Loucy (cell line): ENCODE measurements around the gene YTHDF1.
"Not testable (repeated sequence)": the region's sequence is repeated elsewhere in the genome, so short reads cannot be mapped to it uniquely, and the experiment has no call there.

ENCODE experiments used
- H2AFZ ChIP-seq: fragments of 200-600 bp; sonication (generic); 2 replicates; pipeline ENCODE4 v1.6.0; 2016; ENCODE audit warnings: antibody characterized with exemption, mild to moderate bottlenecking, low read length, moderate library complexity
- H3F3A ChIP-seq: fragments of 200-600 bp; 2 replicates; pipeline ENCODE4 v1.6.0; 2016; ENCODE audit warnings: antibody characterized with exemption, low read depth, mild to moderate bottlenecking
- H3K27me3 ChIP-seq: fragments of 200-600 bp; sonication (generic); 2 replicates; pipeline ENCODE4 v1.6.1; 2014; ENCODE audit warnings: low read length, mild to moderate bottlenecking; ENCODE audit not compliant: insufficient read depth, poor library complexity, severe bottlenecking
- H3K36me3 ChIP-seq: fragments of 200-600 bp; sonication (generic); 2 replicates; pipeline ENCODE4 v1.6.1; 2016; ENCODE audit warnings: low read length; ENCODE audit not compliant: insufficient read depth
- H3K4me1 ChIP-seq: fragments of 200-600 bp; sonication (generic); 2 replicates; pipeline ENCODE4 v1.5.1; 2014; ENCODE audit warnings: low read length, mild to moderate bottlenecking; ENCODE audit not compliant: insufficient read depth, poor library complexity, severe bottlenecking
- H3K4me2 ChIP-seq: fragments of 200-600 bp; sonication (generic); 2 replicates; pipeline ENCODE4 v1.6.0; 2014; ENCODE audit warnings: antibody characterized with exemption, low read length, low read depth, mild to moderate bottlenecking; ENCODE audit not compliant: poor library complexity, severe bottlenecking
- H3K4me3 ChIP-seq: fragments of 200-600 bp; sonication (generic); 2 replicates; pipeline ENCODE4 v1.5.1; 2014; ENCODE audit warnings: low read length, mild to moderate bottlenecking, mixed read lengths; ENCODE audit not compliant: poor library complexity, severe bottlenecking
- H3K79me2 ChIP-seq: fragments of 200-600 bp; sonication (generic); 2 replicates; pipeline ENCODE4 v1.6.1; 2014; ENCODE audit warnings: low read length; ENCODE audit not compliant: insufficient read depth
- H3K9ac ChIP-seq: fragments of 200-600 bp; sonication (generic); 2 replicates; pipeline ENCODE4 v1.6.0; 2014; ENCODE audit warnings: mild to moderate bottlenecking, low read depth, low read length, moderate library complexity; ENCODE audit not compliant: poor library complexity, severe bottlenecking
- H3K9me2 ChIP-seq: fragments of 200-600 bp; sonication (generic); replicated peaks from 2 replicates; pipeline ENCODE4 v1.6.1; 2016; ENCODE audit warnings: low read depth, low read length, mixed read lengths
- H3K9me3 ChIP-seq: fragments of 200-600 bp; sonication (generic); 2 replicates; pipeline ENCODE4 v1.6.1; 2014; ENCODE audit warnings: mild to moderate bottlenecking, antibody characterized with exemption, low read length, low read depth; ENCODE audit not compliant: insufficient read depth
- H4K20me1 ChIP-seq: fragments of 200-600 bp; sonication (generic); 2 replicates; pipeline ENCODE4 v1.6.0; 2014; ENCODE audit warnings: antibody characterized with exemption, low read length, mild to moderate bottlenecking; ENCODE audit not compliant: insufficient read depth, poor library complexity, severe bottlenecking
- CTCF ChIP-seq: fragments of 200-600 bp; sonication (generic); conservative IDR thresholded peaks from 2 replicates; pipeline ENCODE4 v1.5.1; 2014; ENCODE audit warnings: mild to moderate bottlenecking, antibody characterized with exemption, low read length
- EZH2phosphoT487 ChIP-seq: fragments of 200-600 bp; IDR thresholded peaks from 2 replicates; pipeline ENCODE4 v1.6.1; 2018; ENCODE audit warnings: antibody characterized with exemption, mild to moderate bottlenecking, moderate library complexity, borderline replicate concordance

The YTHDF1 gene

DNA sequence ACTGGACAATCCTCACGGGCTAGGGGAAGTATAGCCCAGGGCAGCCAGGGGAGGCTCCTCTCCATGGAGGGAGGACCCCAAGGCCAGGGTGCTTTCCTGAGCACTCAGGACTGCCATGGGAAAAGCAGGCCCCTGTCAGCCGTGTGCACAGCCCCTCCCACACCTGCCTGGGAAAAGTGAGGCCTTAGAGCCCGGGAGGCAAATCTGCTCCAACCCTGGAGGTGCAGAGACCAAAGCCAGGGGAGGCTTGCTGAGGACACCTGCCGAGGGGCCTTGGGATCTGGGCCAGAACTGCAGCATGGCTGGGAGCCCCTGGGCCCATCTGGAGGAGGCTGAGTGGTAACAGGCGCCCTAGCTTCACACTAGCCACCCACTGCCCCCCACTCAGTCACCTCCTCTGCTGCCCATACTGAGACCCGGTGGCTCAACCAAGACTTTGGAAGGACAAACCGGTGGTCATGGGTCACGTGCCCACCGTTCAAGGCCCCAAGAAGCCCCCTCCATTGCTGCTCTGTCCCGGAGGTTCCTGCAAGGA, 55.2 kb downstream of the YTHDF1 start:
- H4K20me1 ChIP-seq = no peaks in the 10 kb centered on the region
- TF ChIP-seq EZH2phosphoT487 = no peak
- TF ChIP-seq CTCF = no peak

DNA sequence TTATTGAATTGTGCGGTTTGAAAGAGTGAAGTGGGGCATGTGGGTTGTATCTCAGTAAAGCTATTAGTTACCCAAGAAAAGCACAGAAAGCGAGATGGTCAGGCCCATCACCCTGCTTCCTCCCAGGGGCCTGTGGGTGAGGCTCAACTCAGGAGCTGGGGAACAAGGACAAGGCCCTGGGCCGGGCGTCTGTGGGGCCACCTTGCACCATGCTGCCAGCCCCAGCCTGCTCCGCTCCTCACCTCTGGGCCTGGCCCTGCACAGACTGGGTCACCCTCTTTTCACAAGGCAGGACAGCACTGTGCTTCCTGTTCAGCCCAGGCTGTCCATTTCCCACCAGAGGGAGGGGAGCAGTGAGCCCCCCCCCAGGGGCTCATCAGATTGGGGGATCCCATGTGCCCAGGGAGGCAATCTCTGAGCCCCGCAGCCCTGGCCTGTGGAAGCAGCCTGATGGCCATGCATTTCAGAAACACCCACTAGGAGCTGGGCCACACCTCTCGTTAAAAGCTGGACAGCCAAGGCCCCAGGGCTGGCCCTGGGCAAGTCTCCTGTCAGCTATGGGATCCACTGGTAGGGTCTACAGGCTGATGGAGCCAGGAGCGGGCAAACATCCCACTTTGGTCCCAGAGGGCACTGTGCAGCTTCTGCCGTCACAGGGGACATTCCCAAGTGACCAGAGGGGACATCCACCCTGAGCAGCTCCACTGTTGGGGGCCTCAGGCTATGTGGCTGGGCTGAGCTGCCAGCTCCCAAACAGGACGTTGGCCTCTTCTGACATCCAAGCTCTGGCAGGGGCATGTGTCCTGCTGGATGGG, 55.9 kb downstream of the YTHDF1 start:
- no peak overlapping the region for H3K4me2 ChIP-seq
- no peaks in the 10 kb centered on the region for H3F3A ChIP-seq
- H3K79me2 ChIP-seq = no peaks in the 10 kb centered on the region
- H3K36me3 ChIP-seq = no peaks in the 10 kb centered on the region
- H3K4me3 ChIP-seq = no peak overlapping the region
- no peaks in the 10 kb centered on the region for H3K27me3 ChIP-seq
- H3K4me1 ChIP-seq = peaks cover 11% of the 10 kb centered on the region
- H3K9ac ChIP-seq = no peak overlapping the region
- H3K9me3 ChIP-seq = no peaks in the 10 kb centered on the region
- no peaks in the 10 kb centered on the region for H3K9me2 ChIP-seq
- H2AFZ ChIP-seq = no peak overlapping the region
- H4K20me1 ChIP-seq = no peaks in the 10 kb centered on the region
- TF ChIP-seq CTCF (no peak), EZH2phosphoT487 (no peak)

More for the DNA sequence above, 55.2 kb downstream of the YTHDF1 start:
- Histone ChIP-seq H3K4me3 (no peak overlapping the region), H3K9me3 (no peaks in the 10 kb centered on the region), H3F3A (no peaks in the 10 kb centered on the region), H3K79me2 (no peaks in the 10 kb centered on the region), H3K4me2 (no peak overlapping the region), H2AFZ (no peak overlapping the region), H3K27me3 (no peaks in the 10 kb centered on the region), H3K36me3 (no peaks in the 10 kb centered on the region), H3K9ac (no peak overlapping the region), H3K9me2 (no peaks in the 10 kb centered on the region), H3K4me1 (peaks cover 11% of the 10 kb centered on the region)

GRCh38 chr20:63159251-63159650, 56.7 kb downstream of the YTHDF1 start:
- not testable (repeated sequence) for H3K9me2 ChIP-seq, H2AFZ ChIP-seq, H3K4me3 ChIP-seq, H3K27me3 ChIP-seq, H3K4me2 ChIP-seq, H4K20me1 ChIP-seq, H3K9me3 ChIP-seq, H3K36me3 ChIP-seq, H3K9ac ChIP-seq, H3F3A ChIP-seq, H3K79me2 ChIP-seq
- H3K4me1 ChIP-seq = peaks cover 11% of the 10 kb centered on the region

DNA sequence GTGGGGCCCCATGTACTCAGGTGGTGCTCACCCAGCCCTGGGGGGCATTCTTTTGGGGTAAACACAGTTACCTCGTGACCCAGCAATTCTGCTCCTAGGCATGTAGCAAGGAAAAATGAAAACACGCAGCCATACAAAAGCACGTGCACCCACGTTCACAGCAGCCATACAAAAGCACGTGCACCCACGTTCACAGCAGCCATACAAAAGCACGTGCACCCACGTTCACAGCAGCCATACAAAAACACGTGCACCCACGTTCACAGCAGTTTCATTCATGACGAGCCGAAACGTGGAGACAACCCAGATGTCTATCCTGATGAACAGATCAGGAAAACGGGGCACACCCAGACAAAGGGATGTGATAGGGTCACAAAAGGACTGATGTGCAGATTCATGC, 57.1 kb downstream of the YTHDF1 start:
- H3K36me3 ChIP-seq = no peaks in the 10 kb centered on the region
- H4K20me1 ChIP-seq = no peaks in the 10 kb centered on the region
- no peak overlapping the region for H2AFZ ChIP-seq
- no peaks in the 10 kb centered on the region for H3K9me2 ChIP-seq
- peaks cover 11% of the 10 kb centered on the region for H3K4me1 ChIP-seq
- H3K9me3 ChIP-seq = no peaks in the 10 kb centered on the region
- no peak overlapping the region for H3K4me2 ChIP-seq
- H3F3A ChIP-seq = no peaks in the 10 kb centered on the region
- H3K9ac ChIP-seq = no peak overlapping the region
- TF ChIP-seq EZH2phosphoT487 = no peak
- no peak for TF ChIP-seq CTCF
- H3K27me3 ChIP-seq = no peaks in the 10 kb centered on the region
- H3K79me2 ChIP-seq = no peaks in the 10 kb centered on the region
- H3K4me3 ChIP-seq = no peak overlapping the region
